ENCODE results near the gene SYTL2. TPM values are rescaled to one million over a fixed set of nuclear protein-coding genes. Genes with fewer than 3 reads are reported as not detected.

Gene SYTL2
- total RNA-seq, 1 experiment from 2014 or later = 2.1 TPM

- H3K4me3 Mint-ChIP-seq (ENCODE audit: unreplicated experiment) = no peak overlapping the region
- CTCF ChIA-PET = no interaction called here
These were observed 44.2 kb downstream of the SYTL2 start for GRCh38 chr11:85766721-85767161.

GRCh38 chr11:85764796-85765195, 46.1 kb downstream of the SYTL2 start:
- TF ChIP-seq, protein P1, sequence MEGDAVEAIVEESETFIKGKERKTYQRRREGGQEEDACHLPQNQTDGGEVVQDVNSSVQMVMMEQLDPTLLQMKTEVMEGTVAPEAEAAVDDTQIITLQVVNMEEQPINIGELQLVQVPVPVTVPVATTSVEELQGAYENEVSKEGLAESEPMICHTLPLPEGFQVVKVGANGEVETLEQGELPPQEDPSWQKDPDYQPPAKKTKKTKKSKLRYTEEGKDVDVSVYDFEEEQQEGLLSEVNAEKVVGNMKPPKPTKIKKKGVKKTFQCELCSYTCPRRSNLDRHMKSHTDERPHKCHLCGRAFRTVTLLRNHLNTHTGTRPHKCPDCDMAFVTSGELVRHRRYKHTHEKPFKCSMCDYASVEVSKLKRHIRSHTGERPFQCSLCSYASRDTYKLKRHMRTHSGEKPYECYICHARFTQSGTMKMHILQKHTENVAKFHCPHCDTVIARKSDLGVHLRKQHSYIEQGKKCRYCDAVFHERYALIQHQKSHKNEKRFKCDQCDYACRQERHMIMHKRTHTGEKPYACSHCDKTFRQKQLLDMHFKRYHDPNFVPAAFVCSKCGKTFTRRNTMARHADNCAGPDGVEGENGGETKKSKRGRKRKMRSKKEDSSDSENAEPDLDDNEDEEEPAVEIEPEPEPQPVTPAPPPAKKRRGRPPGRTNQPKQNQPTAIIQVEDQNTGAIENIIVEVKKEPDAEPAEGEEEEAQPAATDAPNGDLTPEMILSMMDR (IDR thresholded peaks at IDR 0.05; ENCODE audit: unreplicated experiment) = no peak

More at GRCh38 chr11:85766721-85767161, 44.2 kb downstream of the SYTL2 start:
- H3K27me3 Mint-ChIP-seq (ENCODE audit: insufficient read depth, unreplicated experiment) = no peaks in the 10 kb centered on the region
- POLR2A ChIA-PET = no interaction called here
- intact Hi-C loops (cut with micrococcal nuclease) = no loop called here
- no TSS peak for BruUV-seq (replicated peaks)
- H3K36me3 Mint-ChIP-seq (ENCODE audit: insufficient read depth, unreplicated experiment) = no peaks in the 10 kb centered on the region
- no peaks in the 10 kb centered on the region for H3K4me1 Mint-ChIP-seq (ENCODE audit: insufficient read depth, unreplicated experiment)
- no peak overlapping the region for H3K27ac Mint-ChIP-seq (ENCODE audit: low read depth, unreplicated experiment)
- H3K9me3 Mint-ChIP-seq (ENCODE audit: unreplicated experiment) = peaks cover 8% of the 10 kb centered on the region
- TF ChIP-seq, protein P1 (IDR thresholded peaks at IDR 0.05; ENCODE audit: unreplicated experiment) = no peak
- DNase-seq (ENCODE audit: unreplicated experiment) = no peak

DNA sequence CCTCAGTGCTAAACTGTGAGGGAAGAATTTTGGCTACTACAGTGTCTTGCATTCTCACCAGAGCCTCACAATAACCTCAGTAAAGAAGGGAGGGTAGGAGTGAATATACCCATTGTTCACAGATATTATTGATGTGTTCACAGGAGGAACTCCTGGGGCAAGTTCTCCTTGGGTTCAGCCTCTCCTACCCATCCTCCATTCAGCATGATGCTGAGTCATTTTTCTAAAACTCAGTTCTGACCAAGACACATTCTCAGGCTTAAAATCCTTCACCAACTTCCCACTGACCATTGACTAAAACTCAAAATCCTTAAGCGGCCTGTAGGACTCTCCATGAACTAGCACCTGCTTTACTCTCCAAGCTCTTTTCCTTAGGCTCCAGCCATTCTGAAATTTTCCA, 48.7 kb downstream of the SYTL2 start:
- Mint-ChIP-seq H3K4me1 (ENCODE audit: insufficient read depth, unreplicated experiment) (peaks cover 9% of the 10 kb centered on the region), H3K4me3 (ENCODE audit: unreplicated experiment) (no peak overlapping the region), H3K27me3 (ENCODE audit: insufficient read depth, unreplicated experiment) (no peaks in the 10 kb centered on the region), H3K9me3 (ENCODE audit: unreplicated experiment) (no peaks in the 10 kb centered on the region), H3K27ac (ENCODE audit: low read depth, unreplicated experiment) (no peak overlapping the region), H3K36me3 (ENCODE audit: insufficient read depth, unreplicated experiment) (no peaks in the 10 kb centered on the region)
- intact Hi-C loops (cut with micrococcal nuclease) = no loop called here
- DNase-seq (ENCODE audit: unreplicated experiment) = no peak
- no TSS peak for BruUV-seq (replicated peaks)
- POLR2A ChIA-PET = interaction anchor here (0.9 kb wide), 1 partner anchor 13 kb away, joined by 3 read pairs; no protein-coding TSS in a partner anchor
- CTCF ChIA-PET = no interaction called here
- TF ChIP-seq, protein P1 (IDR thresholded peaks at IDR 0.05; ENCODE audit: unreplicated experiment) = no peak

More at GRCh38 chr11:85764796-85765195, 46.1 kb downstream of the SYTL2 start:
- Mint-ChIP-seq H3K27ac (ENCODE audit: low read depth, unreplicated experiment) (no peak overlapping the region), H3K9me3 (ENCODE audit: unreplicated experiment) (no peaks in the 10 kb centered on the region), H3K4me3 (ENCODE audit: unreplicated experiment) (no peak overlapping the region), H3K36me3 (ENCODE audit: insufficient read depth, unreplicated experiment) (no peaks in the 10 kb centered on the region), H3K27me3 (ENCODE audit: insufficient read depth, unreplicated experiment) (no peaks in the 10 kb centered on the region), H3K4me1 (ENCODE audit: insufficient read depth, unreplicated experiment) (peaks cover 5% of the 10 kb centered on the region)
- CTCF ChIA-PET = no interaction called here
- no TSS peak for BruUV-seq (replicated peaks)
- POLR2A ChIA-PET = no interaction called here
- intact Hi-C loops (cut with micrococcal nuclease) = no loop called here
- no peak for DNase-seq (ENCODE audit: unreplicated experiment)

DNA sequence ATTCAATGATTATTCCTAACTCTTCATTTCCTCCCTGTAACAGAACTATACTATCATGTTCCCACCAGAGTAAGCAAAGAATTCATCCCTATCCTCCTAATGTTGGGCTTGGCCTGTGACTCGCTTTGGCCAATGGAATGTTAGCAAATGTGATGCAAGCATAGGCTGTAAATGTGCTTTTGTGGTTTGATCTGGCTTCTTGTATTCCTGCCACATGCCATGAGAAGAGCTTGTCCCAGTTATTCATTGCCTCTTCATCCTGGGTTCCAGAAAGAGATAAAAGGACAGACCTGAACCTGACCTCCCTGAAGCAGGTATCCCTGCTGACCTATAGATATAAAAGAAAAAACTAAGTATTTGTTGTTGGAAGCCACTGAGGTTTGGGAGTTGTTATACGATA, 51.0 kb downstream of the SYTL2 start:
- intact Hi-C loops (cut with micrococcal nuclease) = no loop called here
- no peaks in the 10 kb centered on the region for H3K9me3 Mint-ChIP-seq (ENCODE audit: unreplicated experiment)

More for the DNA sequence above, 51.0 kb downstream of the SYTL2 start:
- Mint-ChIP-seq H3K27ac (ENCODE audit: low read depth, unreplicated experiment) (no peak overlapping the region), H3K36me3 (ENCODE audit: insufficient read depth, unreplicated experiment) (no peaks in the 10 kb centered on the region), H3K27me3 (ENCODE audit: insufficient read depth, unreplicated experiment) (no peaks in the 10 kb centered on the region), H3K4me1 (ENCODE audit: insufficient read depth, unreplicated experiment) (peaks cover 9% of the 10 kb centered on the region), H3K4me3 (ENCODE audit: unreplicated experiment) (no peak overlapping the region)
- peak; percentile 42 for DNase-seq (ENCODE audit: unreplicated experiment)
- TF ChIP-seq, protein P1 (IDR thresholded peaks at IDR 0.05; ENCODE audit: unreplicated experiment) = no peak
- no TSS peak for BruUV-seq (replicated peaks)
- ChIA-PET CTCF (interaction anchor here (1.0 kb wide), 1 partner anchor 13 kb away, joined by 4 read pairs; no protein-coding TSS in a partner anchor), POLR2A (no interaction called here)
